Upper lobe of right lung (tissue), 1 donor: ENCODE measurements around the gene OSBPL2. TPM values are rescaled to one million over a fixed set of nuclear protein-coding genes. Genes with fewer than 3 reads are reported as not detected.

Experiments
- ATAC-seq: fragments of 200-7000 bp; cut with Tn5 transposase; one replicate; pipeline ENCODE4 v1.9.1; 2020; ENCODE audit warnings: mild to moderate bottlenecking, moderate library complexity
- DNase-seq: peaks from one replicate; pipeline ENCODE4 v3.0.0-alpha.2; 2020
- H3K27ac ChIP-seq: fragments of 200-600 bp; one replicate; pipeline ENCODE4 v1.8.0; 2022
- H3K27me3 ChIP-seq: fragments of 200-600 bp; one replicate; pipeline ENCODE4 v1.8.0; 2022; ENCODE audit warnings: mild to moderate bottlenecking
- H3K36me3 ChIP-seq: fragments of 200-600 bp; one replicate; pipeline ENCODE4 v1.8.0; 2022
- H3K4me1 ChIP-seq: fragments of 200-600 bp; one replicate; pipeline ENCODE4 v1.8.0; 2022
- H3K4me3 ChIP-seq: fragments of 200-600 bp; one replicate; pipeline ENCODE4 v1.8.0; 2022; ENCODE audit warnings: mild to moderate bottlenecking
- H3K9me3 ChIP-seq: fragments of 200-600 bp; one replicate; pipeline ENCODE4 v1.8.0; 2022
- intact Hi-C: fragments of 100-400 bp; cut with DNase I; formaldehyde crosslinking; loops from one replicate; pipeline ENCODE4 v1.11.0; 2022
- total RNA-seq: library from RNA; stranded (reverse); fragmentation: NEBNext Ultra II Directional; extraction: Animal tissue kit (Norgen Biotek cat#: 25700); gene quantifications from one replicate; pipeline ENCODE4 v1.2.1, GENCODE V29; 2021
- TF ChIP-seq, protein P1 (sequence below): fragments of 200-600 bp; IDR thresholded peaks from one replicate; pipeline ENCODE4 v1.8.0; 2022; ENCODE audit warnings: antibody characterized with exemption
- donor health status: DM: no; HTN: yes; CAD: no; lungs with severe emphysema.

Gene OSBPL2
- total RNA-seq, 1 donor from 2014 or later, result 52.3 TPM

DNA sequence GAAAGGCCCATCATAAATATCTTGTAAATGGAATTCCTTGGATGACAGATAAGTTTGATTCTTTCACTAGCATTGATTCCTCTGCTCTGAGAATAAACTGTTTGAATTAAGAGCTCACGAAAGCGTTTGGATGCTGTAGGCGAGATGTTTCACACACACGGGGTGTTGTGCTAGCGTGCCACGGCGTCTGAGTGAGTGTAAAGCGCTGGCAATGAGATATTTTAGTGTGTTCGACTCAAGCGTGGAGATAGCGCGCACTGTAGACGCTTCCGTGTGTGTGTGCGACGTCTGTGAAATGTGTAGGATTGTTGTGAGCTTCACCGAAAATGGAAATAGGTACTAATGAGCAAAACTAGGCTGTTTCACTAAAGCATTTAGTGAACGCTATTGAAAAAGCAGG is 35.1 kb downstream of the OSBPL2 start:
- H3K36me3 ChIP-seq, result peaks cover 50% of the 10 kb centered on the region
- H3K9me3 ChIP-seq, result no peaks in the 10 kb centered on the region
- H3K4me1 ChIP-seq, result no peaks in the 10 kb centered on the region
- no peak for DNase-seq
- no peak overlapping the region for H3K27ac ChIP-seq
- no peak for ATAC-seq
- H3K4me3 ChIP-seq, result no peak overlapping the region
- TF ChIP-seq, protein P1, sequence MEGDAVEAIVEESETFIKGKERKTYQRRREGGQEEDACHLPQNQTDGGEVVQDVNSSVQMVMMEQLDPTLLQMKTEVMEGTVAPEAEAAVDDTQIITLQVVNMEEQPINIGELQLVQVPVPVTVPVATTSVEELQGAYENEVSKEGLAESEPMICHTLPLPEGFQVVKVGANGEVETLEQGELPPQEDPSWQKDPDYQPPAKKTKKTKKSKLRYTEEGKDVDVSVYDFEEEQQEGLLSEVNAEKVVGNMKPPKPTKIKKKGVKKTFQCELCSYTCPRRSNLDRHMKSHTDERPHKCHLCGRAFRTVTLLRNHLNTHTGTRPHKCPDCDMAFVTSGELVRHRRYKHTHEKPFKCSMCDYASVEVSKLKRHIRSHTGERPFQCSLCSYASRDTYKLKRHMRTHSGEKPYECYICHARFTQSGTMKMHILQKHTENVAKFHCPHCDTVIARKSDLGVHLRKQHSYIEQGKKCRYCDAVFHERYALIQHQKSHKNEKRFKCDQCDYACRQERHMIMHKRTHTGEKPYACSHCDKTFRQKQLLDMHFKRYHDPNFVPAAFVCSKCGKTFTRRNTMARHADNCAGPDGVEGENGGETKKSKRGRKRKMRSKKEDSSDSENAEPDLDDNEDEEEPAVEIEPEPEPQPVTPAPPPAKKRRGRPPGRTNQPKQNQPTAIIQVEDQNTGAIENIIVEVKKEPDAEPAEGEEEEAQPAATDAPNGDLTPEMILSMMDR, result no peak
- no peaks in the 10 kb centered on the region for H3K27me3 ChIP-seq
- intact Hi-C loops, result no loop called here

DNA sequence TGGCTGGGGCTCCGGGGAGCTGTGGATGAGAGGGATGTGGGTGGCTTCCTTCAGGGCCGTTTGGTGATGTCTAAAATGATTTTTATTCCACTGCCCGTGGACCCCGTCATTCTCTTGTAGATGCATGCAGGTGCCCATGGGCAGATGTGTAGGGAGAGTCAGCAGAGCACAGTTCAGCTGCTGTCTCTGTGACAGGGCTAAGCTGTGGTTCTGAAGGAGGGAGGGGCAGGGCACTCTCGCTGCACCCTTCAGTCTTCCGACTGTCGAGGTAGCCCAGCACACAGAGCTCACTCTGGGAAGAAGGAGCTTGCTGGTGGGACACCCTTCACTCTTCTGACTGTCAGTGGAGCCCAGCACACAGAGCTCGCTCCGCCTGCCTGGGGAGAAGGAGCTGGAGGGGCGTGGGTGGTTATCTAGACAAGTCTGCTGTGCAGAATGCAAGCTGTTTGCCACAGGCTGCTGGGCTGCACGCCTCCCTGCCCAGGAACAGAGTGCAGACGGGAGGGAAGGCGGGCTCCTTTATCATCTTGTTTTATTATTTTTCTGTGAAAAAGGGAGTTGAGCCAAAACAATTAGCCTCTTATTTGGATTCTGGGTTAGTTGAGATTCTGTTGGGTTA is 36.1 kb downstream of the OSBPL2 start:
- no peaks in the 10 kb centered on the region for H3K9me3 ChIP-seq
- TF ChIP-seq, protein P1, result no peak
- no peaks in the 10 kb centered on the region for H3K27me3 ChIP-seq
- no peak overlapping the region for H3K4me3 ChIP-seq
- intact Hi-C loops, result no loop called here
- H3K4me1 ChIP-seq, result no peaks in the 10 kb centered on the region
- no peak for DNase-seq
- H3K27ac ChIP-seq, result no peak overlapping the region
- ATAC-seq, result no peak
- H3K36me3 ChIP-seq, result peaks cover 50% of the 10 kb centered on the region

GRCh38 chr20:62275219-62275618 is 36.9 kb downstream of the OSBPL2 start:
- intact Hi-C loops, result no loop called here
- Histone ChIP-seq H3K4me3 (no peak overlapping the region), H3K27ac (no peak overlapping the region), H3K4me1 (no peaks in the 10 kb centered on the region), H3K9me3 (no peaks in the 10 kb centered on the region), H3K36me3 (peaks cover 57% of the 10 kb centered on the region), H3K27me3 (no peaks in the 10 kb centered on the region)
- DNase-seq (no peak), ATAC-seq (no peak)
- TF ChIP-seq, protein P1, result no peak

DNA sequence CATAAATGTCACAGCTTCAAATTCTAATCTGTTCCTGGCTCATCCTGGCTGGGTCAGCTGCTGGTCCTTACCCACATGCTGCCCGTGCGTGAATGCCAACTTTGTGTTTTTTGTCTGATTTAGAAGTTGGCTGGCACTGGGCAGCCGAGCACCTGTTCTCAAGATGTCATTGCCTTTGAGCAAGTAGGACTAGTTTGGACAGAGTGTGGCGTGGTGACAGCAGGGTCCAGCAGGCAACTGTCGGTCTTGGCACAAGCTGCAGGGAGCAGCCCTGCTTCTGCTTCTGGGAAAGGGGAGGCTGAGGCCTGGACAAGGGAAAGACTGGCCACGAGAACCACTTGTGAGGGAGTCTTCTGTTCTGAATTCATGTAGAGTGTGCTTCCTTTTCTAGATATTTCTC is 38.1 kb downstream of the OSBPL2 start:
- Histone ChIP-seq H3K27ac (no peak overlapping the region), H3K9me3 (no peaks in the 10 kb centered on the region), H3K4me3 (no peak overlapping the region), H3K4me1 (no peaks in the 10 kb centered on the region), H3K36me3 (peaks cover 70% of the 10 kb centered on the region), H3K27me3 (no peaks in the 10 kb centered on the region)
- intact Hi-C loops, result no loop called here
- no peak for ATAC-seq
- TF ChIP-seq, protein P1, result no peak
- DNase-seq, result no peak

DNA sequence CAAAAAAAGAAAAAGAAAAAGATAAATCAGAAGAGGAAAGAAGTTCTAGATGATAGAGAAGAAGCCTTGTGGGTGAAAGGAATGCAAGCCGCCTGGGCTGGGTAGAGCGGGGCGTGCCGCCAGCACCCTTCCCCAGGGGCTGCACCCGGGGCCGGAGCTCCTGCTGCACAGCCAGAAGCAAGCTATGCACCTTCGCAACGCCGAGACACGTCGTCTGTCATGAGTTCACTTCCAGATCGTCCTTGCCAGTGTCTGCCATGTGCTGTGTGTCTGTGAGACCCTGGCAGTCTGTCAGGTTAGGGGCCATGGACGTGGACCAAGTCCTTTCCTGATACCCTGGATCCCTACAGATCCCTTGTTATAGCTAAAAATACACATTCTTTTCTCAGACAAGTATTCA is 38.9 kb downstream of the OSBPL2 start:
- H3K36me3 ChIP-seq, result peaks cover 72% of the 10 kb centered on the region
- no peak overlapping the region for H3K4me3 ChIP-seq
- ATAC-seq, result no peak
- no peaks in the 10 kb centered on the region for H3K9me3 ChIP-seq
- H3K4me1 ChIP-seq, result no peaks in the 10 kb centered on the region
- TF ChIP-seq, protein P1, result no peak
- intact Hi-C loops, result no loop called here
- DNase-seq, result no peak
- H3K27me3 ChIP-seq, result no peaks in the 10 kb centered on the region
- H3K27ac ChIP-seq, result no peak overlapping the region

- ATAC-seq, result no peak
- peaks cover 3% of the 10 kb centered on the region for H3K4me1 ChIP-seq
- H3K9me3 ChIP-seq, result no peaks in the 10 kb centered on the region
- TF ChIP-seq, protein P1, result no peak
- H3K4me3 ChIP-seq, result no peak overlapping the region
- intact Hi-C loops, result no loop called here
- no peak for DNase-seq
- H3K36me3 ChIP-seq, result peaks cover 79% of the 10 kb centered on the region
- no peak overlapping the region for H3K27ac ChIP-seq
- H3K27me3 ChIP-seq, result no peaks in the 10 kb centered on the region
Observed at GRCh38 chr20:62280303-62280702, 42.0 kb downstream of the OSBPL2 start.
